Activated CD4-positive, alpha-beta T cell treated with anti-CD3 and anti-CD28 coated beads, Interleukin-2, amount 10 ng/mL, durations not matched to agents 24 days and 14 days (primary cell): ENCODE results near the gene C8B. TPM values are rescaled to one million over a fixed set of nuclear protein-coding genes. Genes with fewer than 3 reads are reported as not detected.

Source experiments
- DNase-seq: peaks from one replicate; pipeline ENCODE4 v3.0.0; 2022
- H3K27ac Mint-ChIP-seq: one replicate; pipeline ENCODE4 v1.8.0; 2022; ENCODE audit warnings: mild to moderate bottlenecking, mixed read lengths
- H3K27me3 Mint-ChIP-seq: one replicate; pipeline ENCODE4 v1.8.0; 2022; ENCODE audit warnings: mixed read lengths
- H3K36me3 Mint-ChIP-seq: one replicate; pipeline ENCODE4 v1.8.0; 2022; ENCODE audit warnings: low read depth, mild to moderate bottlenecking, mixed read lengths
- H3K4me1 Mint-ChIP-seq: one replicate; pipeline ENCODE4 v1.8.0; 2021; ENCODE audit warnings: mixed read lengths
- H3K4me3 Mint-ChIP-seq: one replicate; pipeline ENCODE4 v1.8.0; 2022; ENCODE audit warnings: mild to moderate bottlenecking, moderate library complexity, mixed read lengths
- H3K9me3 Mint-ChIP-seq: one replicate; pipeline ENCODE4 v1.8.0; 2021; ENCODE audit warnings: mixed read lengths
- intact Hi-C: fragments of 100-400 bp; cut with micrococcal nuclease; formaldehyde crosslinking; loops from one replicate; pipeline ENCODE4 v1.15.1; 2023
- total RNA-seq: library from RNA; stranded (reverse); gene quantifications from 2 replicates; pipeline ENCODE4 v1.2.3, GENCODE V29; 2022

C8B gene
- total RNA-seq, 1 donor from 2014 or later: not detected

GRCh38 chr1:56964349-56965017 is 1.3 kb downstream of the C8B start:
- Mint-ChIP-seq H3K27me3 (no peaks in the 10 kb centered on the region), H3K4me3 (no peak overlapping the region), H3K9me3 (no peaks in the 10 kb centered on the region), H3K36me3 (no peaks in the 10 kb centered on the region), H3K27ac (no peak overlapping the region), H3K4me1 (no peaks in the 10 kb centered on the region)
- no peak for DNase-seq
- intact Hi-C loops: no loop called here

DNA sequence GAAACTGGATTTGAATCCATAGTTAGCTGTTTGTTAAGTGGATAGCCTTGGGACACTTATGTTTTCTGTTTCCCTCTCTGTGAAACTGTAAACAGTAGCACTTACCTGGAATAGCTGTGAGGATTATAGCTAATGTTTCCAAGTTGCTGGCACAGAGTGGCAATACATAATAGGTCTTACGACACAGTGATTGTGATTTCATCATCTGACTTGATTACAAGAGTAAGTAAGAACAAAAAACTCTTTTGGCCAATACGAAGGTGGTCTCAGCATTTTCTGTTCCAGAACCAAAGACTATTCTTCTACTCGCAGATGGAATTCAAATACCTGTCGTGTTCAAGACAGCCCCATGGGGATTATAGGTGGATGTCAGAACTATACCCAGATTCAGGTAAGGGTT is 2.1 kb downstream of the C8B start:
- Mint-ChIP-seq H3K4me1 (no peaks in the 10 kb centered on the region), H3K27me3 (no peaks in the 10 kb centered on the region), H3K9me3 (no peaks in the 10 kb centered on the region), H3K4me3 (no peak overlapping the region), H3K27ac (no peak overlapping the region), H3K36me3 (no peaks in the 10 kb centered on the region)
- intact Hi-C loops: no loop called here
- DNase-seq: no peak

- no peaks in the 10 kb centered on the region for H3K9me3 Mint-ChIP-seq
- no peaks in the 10 kb centered on the region for H3K4me1 Mint-ChIP-seq
- no peak overlapping the region for H3K4me3 Mint-ChIP-seq
- intact Hi-C loops: no loop called here
- no peaks in the 10 kb centered on the region for H3K36me3 Mint-ChIP-seq
- no peak overlapping the region for H3K27ac Mint-ChIP-seq
- DNase-seq: no peak
- H3K27me3 Mint-ChIP-seq: peaks cover 2% of the 10 kb centered on the region
Observed at GRCh38 chr1:56961426-56961825, 4.4 kb downstream of the C8B start.

- DNase-seq: no peak
- Mint-ChIP-seq H3K27me3 (peaks cover 2% of the 10 kb centered on the region), H3K4me1 (no peaks in the 10 kb centered on the region), H3K4me3 (no peak overlapping the region), H3K27ac (no peak overlapping the region), H3K36me3 (no peaks in the 10 kb centered on the region), H3K9me3 (no peaks in the 10 kb centered on the region)
- intact Hi-C loops: no loop called here
Observed at GRCh38 chr1:56958526-56958925, 7.3 kb downstream of the C8B start.

DNA sequence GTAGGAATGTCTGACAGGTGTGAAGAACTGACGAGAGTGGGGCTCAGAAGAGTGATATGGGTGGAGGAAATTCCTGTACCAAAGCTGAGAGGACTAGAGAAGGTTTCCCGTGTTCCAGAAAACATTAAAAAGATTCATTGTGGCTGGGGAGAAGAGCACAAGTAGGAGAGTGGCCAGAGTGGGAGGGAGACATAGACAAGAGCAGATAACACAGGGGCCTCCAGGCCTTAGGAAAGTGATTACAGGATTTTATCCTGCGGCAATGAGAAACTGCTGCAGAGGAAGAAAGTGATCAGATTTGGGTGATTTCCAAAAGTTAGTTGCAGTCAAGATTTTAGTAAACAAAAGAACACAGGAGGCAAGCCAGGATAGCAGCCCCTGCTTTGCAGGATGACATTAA is 7.9 kb downstream of the C8B start:
- no peak for DNase-seq
- intact Hi-C loops: no loop called here
- Mint-ChIP-seq H3K27me3 (peaks cover 2% of the 10 kb centered on the region), H3K4me3 (no peak overlapping the region), H3K36me3 (no peaks in the 10 kb centered on the region), H3K9me3 (no peaks in the 10 kb centered on the region), H3K4me1 (no peaks in the 10 kb centered on the region), H3K27ac (no peak overlapping the region)

- intact Hi-C loops: no loop called here
- no peaks in the 10 kb centered on the region for H3K4me1 Mint-ChIP-seq
- no peak overlapping the region for H3K4me3 Mint-ChIP-seq
- H3K9me3 Mint-ChIP-seq: no peaks in the 10 kb centered on the region
- H3K36me3 Mint-ChIP-seq: no peaks in the 10 kb centered on the region
- H3K27me3 Mint-ChIP-seq: peaks cover 2% of the 10 kb centered on the region
- DNase-seq: no peak
- no peak overlapping the region for H3K27ac Mint-ChIP-seq
Observed at GRCh38 chr1:56954664-56955063, 11.2 kb downstream of the C8B start.

- DNase-seq: no peak
- intact Hi-C loops: no loop called here
- Mint-ChIP-seq H3K27ac (no peak overlapping the region), H3K9me3 (no peaks in the 10 kb centered on the region), H3K4me1 (no peaks in the 10 kb centered on the region), H3K27me3 (peaks cover 2% of the 10 kb centered on the region), H3K36me3 (no peaks in the 10 kb centered on the region), H3K4me3 (no peak overlapping the region)
Observed at GRCh38 chr1:56953386-56953785, 12.4 kb downstream of the C8B start.

- no peak for DNase-seq
- no peak overlapping the region for H3K4me3 Mint-ChIP-seq
- intact Hi-C loops: no loop called here
- no peaks in the 10 kb centered on the region for H3K27me3 Mint-ChIP-seq
- no peaks in the 10 kb centered on the region for H3K9me3 Mint-ChIP-seq
- no peak overlapping the region for H3K27ac Mint-ChIP-seq
- no peaks in the 10 kb centered on the region for H3K4me1 Mint-ChIP-seq
- no peaks in the 10 kb centered on the region for H3K36me3 Mint-ChIP-seq
Observed at GRCh38 chr1:56952501-56952900, 13.3 kb downstream of the C8B start.

- no peaks in the 10 kb centered on the region for H3K9me3 Mint-ChIP-seq
- H3K4me3 Mint-ChIP-seq: no peak overlapping the region
- no peak for DNase-seq
- H3K4me1 Mint-ChIP-seq: no peaks in the 10 kb centered on the region
- intact Hi-C loops: no loop called here
- no peak overlapping the region for H3K27ac Mint-ChIP-seq
- no peaks in the 10 kb centered on the region for H3K36me3 Mint-ChIP-seq
- H3K27me3 Mint-ChIP-seq: no peaks in the 10 kb centered on the region
Observed at GRCh38 chr1:56948403-56949023, 17.3 kb downstream of the C8B start.

GRCh38 chr1:56940039-56940438 is 25.8 kb downstream of the C8B start:
- Mint-ChIP-seq H3K9me3 (no peaks in the 10 kb centered on the region), H3K4me3 (no peak overlapping the region), H3K4me1 (no peaks in the 10 kb centered on the region), H3K36me3 (no peaks in the 10 kb centered on the region), H3K27me3 (no peaks in the 10 kb centered on the region), H3K27ac (no peak overlapping the region)
- intact Hi-C loops: no loop called here
- DNase-seq: no peak

- DNase-seq: no peak
- Mint-ChIP-seq H3K27me3 (no peaks in the 10 kb centered on the region), H3K4me1 (no peaks in the 10 kb centered on the region), H3K27ac (no peak overlapping the region), H3K4me3 (no peak overlapping the region), H3K9me3 (no peaks in the 10 kb centered on the region), H3K36me3 (no peaks in the 10 kb centered on the region)
- intact Hi-C loops: no loop called here
Observed at GRCh38 chr1:56939209-56939608, 26.6 kb downstream of the C8B start.

- no peaks in the 10 kb centered on the region for H3K27me3 Mint-ChIP-seq
- H3K4me3 Mint-ChIP-seq: no peak overlapping the region
- no peaks in the 10 kb centered on the region for H3K9me3 Mint-ChIP-seq
- no peak overlapping the region for H3K27ac Mint-ChIP-seq
- DNase-seq: no peak
- H3K4me1 Mint-ChIP-seq: no peaks in the 10 kb centered on the region
- intact Hi-C loops: no loop called here
- H3K36me3 Mint-ChIP-seq: no peaks in the 10 kb centered on the region
Observed at GRCh38 chr1:56938646-56939045, 27.2 kb downstream of the C8B start.

DNA sequence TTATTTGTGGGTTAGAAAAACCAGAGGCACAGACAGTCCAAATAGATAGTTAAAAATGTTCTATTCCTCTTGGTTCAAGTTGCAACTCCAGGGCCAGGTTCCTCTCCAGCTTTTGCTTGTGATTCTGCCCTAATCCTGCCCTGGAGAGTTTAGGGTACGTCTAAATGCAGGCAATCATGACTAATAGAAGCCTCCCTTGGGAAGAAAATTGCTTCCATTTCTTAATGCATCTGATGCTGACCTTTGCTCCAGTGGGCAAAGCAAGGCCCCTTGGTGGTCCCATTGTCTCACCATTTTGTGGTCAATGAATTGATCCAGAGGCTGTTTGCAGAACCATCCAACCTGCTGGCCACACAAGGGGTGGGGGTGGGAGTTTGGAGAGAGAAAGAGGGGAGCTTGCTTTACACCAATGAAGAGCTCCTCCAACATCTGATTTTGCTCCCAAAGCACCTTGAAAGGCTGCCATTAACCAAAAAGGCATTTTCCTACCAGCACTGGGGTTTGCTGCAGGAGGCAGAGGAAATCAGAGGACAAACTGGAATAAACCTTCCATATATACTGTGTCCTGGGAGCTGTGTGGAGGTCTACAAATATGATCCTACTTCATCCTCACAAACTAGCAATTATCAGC is 31.3 kb downstream of the C8B start:
- H3K9me3 Mint-ChIP-seq: no peaks in the 10 kb centered on the region
- no peak overlapping the region for H3K27ac Mint-ChIP-seq
- no peak overlapping the region for H3K4me3 Mint-ChIP-seq
- intact Hi-C loops: no loop called here
- no peaks in the 10 kb centered on the region for H3K27me3 Mint-ChIP-seq
- H3K4me1 Mint-ChIP-seq: no peaks in the 10 kb centered on the region
- H3K36me3 Mint-ChIP-seq: no peaks in the 10 kb centered on the region
- DNase-seq: no peak

DNA sequence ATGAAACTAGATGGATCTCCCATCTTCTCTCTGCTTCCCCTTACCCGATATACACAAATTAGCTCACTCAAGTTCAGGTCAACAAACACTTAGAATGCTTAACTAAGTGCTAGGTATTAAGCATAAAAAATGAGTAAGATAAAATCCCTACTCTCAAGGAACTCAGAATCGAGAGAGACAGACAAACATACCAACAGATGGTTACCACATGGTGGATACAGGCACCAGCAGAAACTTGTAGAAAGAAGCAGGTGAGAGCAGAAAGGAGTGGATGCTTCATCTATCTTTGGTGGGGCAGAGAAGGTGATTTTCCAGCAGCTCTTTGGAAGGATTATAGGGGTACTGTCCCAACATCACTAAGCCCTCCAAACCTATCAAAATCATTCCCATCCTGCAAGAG is 32.2 kb downstream of the C8B start:
- H3K4me3 Mint-ChIP-seq: no peak overlapping the region
- no peak for DNase-seq
- intact Hi-C loops: no loop called here
- no peaks in the 10 kb centered on the region for H3K36me3 Mint-ChIP-seq
- H3K27ac Mint-ChIP-seq: no peak overlapping the region
- H3K27me3 Mint-ChIP-seq: no peaks in the 10 kb centered on the region
- no peaks in the 10 kb centered on the region for H3K9me3 Mint-ChIP-seq
- no peaks in the 10 kb centered on the region for H3K4me1 Mint-ChIP-seq

DNA sequence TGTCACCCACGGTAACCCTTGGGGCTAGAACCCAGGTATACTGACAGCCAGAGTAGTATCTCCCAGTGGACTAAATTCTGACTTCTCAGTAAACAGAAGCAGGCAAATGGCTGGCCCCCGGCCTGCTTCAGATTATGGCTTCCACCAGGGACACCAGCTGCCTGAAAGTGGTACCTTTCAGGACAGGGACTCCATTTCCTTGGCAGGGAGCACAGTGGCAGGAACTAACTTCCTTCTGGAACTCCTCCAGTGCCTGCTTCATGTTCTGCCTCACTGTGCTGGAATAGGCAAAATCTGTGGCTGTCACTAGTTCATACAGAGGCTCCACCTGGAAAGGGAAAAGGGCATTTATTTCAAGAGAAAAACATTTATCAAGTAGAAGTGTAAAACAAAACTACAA is 32.7 kb downstream of the C8B start:
- no peak for DNase-seq
- Mint-ChIP-seq H3K4me1 (no peaks in the 10 kb centered on the region), H3K27me3 (no peaks in the 10 kb centered on the region), H3K36me3 (no peaks in the 10 kb centered on the region), H3K9me3 (no peaks in the 10 kb centered on the region), H3K27ac (no peak overlapping the region), H3K4me3 (no peak overlapping the region)
- intact Hi-C loops: no loop called here
